K562 (cell line): ENCODE measurements around the gene BLOC1S4. TPM values are rescaled to one million over a fixed set of nuclear protein-coding genes. Genes with fewer than 3 reads are reported as not detected.
A peak's percentile ranks its signal among the peaks of the same experiment; 100 is the strongest.

Experiments used
- ATF7 ChIP-seq: fragments of 450-650 bp; IDR thresholded peaks from 2 replicates; pipeline ENCODE4 v1.7.1; 2014; ENCODE audit warnings: mild to moderate bottlenecking, moderate library complexity
- CEBPG ChIP-seq, 3 experiments: fragments of 200-800 bp in 1 of 3; sonication (Bioruptor generic) in 1 of 3; sonication (generic) in 1 of 3; formaldehyde crosslinking in 1 of 3; IDR thresholded peaks in 2 of 3; conservative IDR thresholded peaks in 1 of 3; 2 replicates each; pipeline versions ENCODE4 v1.6.1 to v1.8.0; 2016 to 2022; ENCODE audit warnings: missing compliant biosample characterization in 2 of 3, missing genetic modification characterization in 2 of 3, mild to moderate bottlenecking in 1 of 3, missing genetic modification reagents in 1 of 3
- CREM ChIP-seq: IDR thresholded peaks from 2 replicates; pipeline ENCODE4 v1.6.1; 2014; ENCODE audit warnings: antibody characterized with exemption, low read depth
- E2F3 ChIP-seq: fragments of 250-450 bp; sonication (Bioruptor Pico); IDR thresholded peaks from 2 replicates; pipeline ENCODE4 v1.4.0; 2020; ENCODE audit warnings: mild to moderate bottlenecking
- MAX ChIP-seq: sonication (generic); formaldehyde crosslinking; IDR thresholded peaks from 2 replicates; pipeline ENCODE4 v1.9.0; 2022; ENCODE audit warnings: mild to moderate bottlenecking, missing genetic modification reagents
- NR2F6 ChIP-seq: fragments of 450-650 bp; formaldehyde crosslinking; IDR thresholded peaks from 2 replicates; pipeline ENCODE4 v1.4.0; 2020; ENCODE audit warnings: mild to moderate bottlenecking
- POLR2B ChIP-seq: fragments of 450-650 bp; IDR thresholded peaks from 2 replicates; pipeline ENCODE4 v1.6.1; 2018; ENCODE audit warnings: low read depth; ENCODE audit not compliant: partially characterized antibody
- POLR2H ChIP-seq: IDR thresholded peaks from 2 replicates; pipeline ENCODE4 v1.6.1; 2016; ENCODE audit warnings: missing genetic modification characterization, low read depth, mild to moderate bottlenecking, control low read depth, missing compliant biosample characterization, moderate library complexity
- PRDM10 ChIP-seq: fragments of 450-650 bp; IDR thresholded peaks from 2 replicates; pipeline ENCODE4 v1.6.1; 2018; ENCODE audit not compliant: partially characterized antibody
- RFX1 ChIP-seq: fragments of 450-650 bp; IDR thresholded peaks from 2 replicates; pipeline ENCODE4 v1.6.1; 2016; ENCODE audit warnings: mild to moderate bottlenecking, moderate library complexity
- SMARCA5 ChIP-seq: fragments of 450-650 bp; IDR thresholded peaks from 2 replicates; pipeline ENCODE4 v1.6.1; 2016
- TEAD1 ChIP-seq, 2 experiments: fragments of 450-650 bp in 1 of 2; sonication (generic) in 1 of 2; formaldehyde crosslinking; IDR thresholded peaks; 2 replicates each; pipeline versions ENCODE4 v1.4.0 to v1.8.0; 2020 to 2022; ENCODE audit warnings: mild to moderate bottlenecking in 2 of 2, missing genetic modification reagents in 1 of 2
- TSC22D4 ChIP-seq: fragments of 450-650 bp; IDR thresholded peaks from 2 replicates; pipeline ENCODE4 v1.6.1; 2016; ENCODE audit warnings: missing genetic modification characterization, missing biosample characterization, control low read depth
- ZBTB5 ChIP-seq: fragments of 450-650 bp; IDR thresholded peaks from 2 replicates; pipeline ENCODE4 v1.6.1; 2017; ENCODE audit warnings: antibody characterized with exemption
- ZNF12 ChIP-seq: sonication (generic); formaldehyde crosslinking; IDR thresholded peaks from 2 replicates; pipeline ENCODE4 v1.4.0; 2020; ENCODE audit warnings: mild to moderate bottlenecking, missing genetic modification reagents
- ZNF232 ChIP-seq: sonication (generic); formaldehyde crosslinking; IDR thresholded peaks from 2 replicates; pipeline ENCODE4 v1.8.0; 2022; ENCODE audit warnings: mild to moderate bottlenecking, missing genetic modification reagents
- ZNF282 ChIP-seq: sonication (generic); formaldehyde crosslinking; IDR thresholded peaks from 2 replicates; pipeline ENCODE4 v1.8.1; 2023; ENCODE audit warnings: missing genetic modification reagents
- ZNF3 ChIP-seq: fragments of 250-450 bp; sonication (Bioruptor Pico); IDR thresholded peaks from 2 replicates; pipeline ENCODE4 v1.5.0; 2021; ENCODE audit warnings: mild to moderate bottlenecking, moderate library complexity
- polyA plus RNA-seq, 8 experiments: library from polyadenylated mRNA; depleted of rRNA in 4 of 8; stranded (reverse) in 5 of 8; unstranded in 3 of 8; fragments of >200 nt; fragmentation: Nextera tagmentation in 2 of 8; fragmentation: Illumina TruSeq in 1 of 8; extraction: Ambion mirVana in 2 of 8; extraction: Trizol in 1 of 8; gene quantifications; 2 replicates each; pipeline versions ENCODE4 v1.2.1 to v1.2.3, GENCODE V29; 2011 to 2014; ENCODE audit warnings: inconsistent platforms in 1 of 8, missing spikeins in 1 of 8
- total RNA-seq, 7 experiments: library from RNA; depleted of rRNA in 6 of 7; stranded (reverse); fragments of >200 nt in 6 of 7; fragmentation: Illumina TruSeq in 2 of 7; extraction: Trizol in 2 of 7; gene quantifications; 2 replicates each; pipeline versions ENCODE4 v1.2.1 to v1.2.3, GENCODE V29; 2011 to 2021; ENCODE audit warnings: low replicate concordance in 1 of 7
- TF ChIP-seq, protein P1 (sequence below): sonication (generic); formaldehyde crosslinking; IDR thresholded peaks from 2 replicates; pipeline ENCODE4 v1.8.1; 2023; ENCODE audit warnings: mild to moderate bottlenecking, missing genetic modification reagents, moderate library complexity

Gene BLOC1S4
- total and polyA plus RNA-seq, 9 of the 15 experiments (the other 6 are each of a cell fraction or from before 2014, with no cell fraction given) = 3.1 to 31.6 (median 11.2) TPM

DNA sequence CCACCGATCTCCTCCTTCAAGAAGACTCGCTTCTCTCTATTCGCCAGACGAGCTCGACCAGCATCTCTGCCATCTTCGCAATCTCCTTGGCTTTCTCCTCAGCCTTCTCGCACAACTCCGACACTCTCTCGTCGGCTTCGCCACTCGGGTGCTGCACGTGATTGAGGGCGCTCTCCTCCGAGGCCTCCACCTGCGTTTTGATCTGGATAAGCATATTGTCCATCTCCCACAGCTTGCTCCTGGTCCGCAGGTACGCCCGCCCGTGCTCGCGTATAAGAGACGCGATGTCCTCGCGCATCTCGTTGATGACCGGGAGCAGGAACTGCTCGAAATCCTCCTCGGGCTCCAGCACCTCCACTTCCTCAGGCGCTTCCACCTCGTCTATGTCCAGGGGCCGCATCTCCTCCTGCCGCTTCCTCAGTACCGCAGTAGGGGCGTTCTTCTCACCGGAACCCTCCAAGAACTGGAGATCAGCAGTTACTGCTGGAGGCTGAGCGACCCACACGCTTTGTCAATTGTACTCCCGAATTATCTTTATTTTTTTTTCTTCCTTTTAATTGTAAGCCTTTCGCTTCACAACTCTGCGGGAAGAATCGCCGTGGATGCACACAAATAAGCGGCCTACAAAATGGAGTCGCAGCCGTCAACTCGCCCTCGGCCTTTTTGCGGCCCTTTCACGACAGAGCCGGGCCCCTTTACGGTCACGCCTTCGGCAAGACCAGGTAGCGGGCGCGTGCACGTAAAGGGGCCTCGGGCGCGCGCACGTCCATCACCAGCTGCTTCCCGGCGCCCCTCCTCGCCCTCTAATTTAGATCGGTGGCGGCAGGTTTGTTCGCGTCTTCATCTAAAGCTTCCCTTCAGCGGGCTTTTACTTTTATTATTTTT lies 6.5 kb upstream of the BLOC1S4 start, which contains the start of gene MRFAP1L1 (continued):
- peak; percentile 74 for TF ChIP-seq POLR2H (tag)
- no peak for TF ChIP-seq ZNF12 (CRISPR knock-in tag)
- TF ChIP-seq RFX1 = no peak
- TF ChIP-seq POLR2B = peak; percentile 60
- TF ChIP-seq E2F3 (CRISPR knock-in tag) = no peak
- TF ChIP-seq MAX (CRISPR knock-in tag) = peak; percentile 45
- peak; percentile 83 for TF ChIP-seq PRDM10
- TF ChIP-seq ZNF282 = no peak
- no peak for TF ChIP-seq TSC22D4 (tag)
- peak; percentile 54; the same call in 1 of the 2 replicates for TF ChIP-seq ATF7
- TF ChIP-seq CREM = peak; percentile 47
- no peak for TF ChIP-seq ZBTB5
- peak in 1 of 2 experiments; percentile 69; a peak in 1 of 4 replicates for TF ChIP-seq TEAD1 (CRISPR knock-in tag; IDR thresholded peaks at IDR 0.05)
- no peak for TF ChIP-seq ZNF3 (CRISPR knock-in tag)
- no peak for TF ChIP-seq NR2F6 (CRISPR knock-in tag)
- TF ChIP-seq CEBPG (CRISPR knock-in tag; IDR thresholded peaks at IDR 0.05) = no peak
- no peak for TF ChIP-seq CEBPG (tag; conservative IDR thresholded peaks at IDR 0.05 in 1 of 2, IDR thresholded peaks at IDR 0.05 in 1 of 2)
- TF ChIP-seq SMARCA5 = no peak
- TF ChIP-seq ZNF232 (CRISPR knock-in tag) = no peak
- TF ChIP-seq, protein P1, sequence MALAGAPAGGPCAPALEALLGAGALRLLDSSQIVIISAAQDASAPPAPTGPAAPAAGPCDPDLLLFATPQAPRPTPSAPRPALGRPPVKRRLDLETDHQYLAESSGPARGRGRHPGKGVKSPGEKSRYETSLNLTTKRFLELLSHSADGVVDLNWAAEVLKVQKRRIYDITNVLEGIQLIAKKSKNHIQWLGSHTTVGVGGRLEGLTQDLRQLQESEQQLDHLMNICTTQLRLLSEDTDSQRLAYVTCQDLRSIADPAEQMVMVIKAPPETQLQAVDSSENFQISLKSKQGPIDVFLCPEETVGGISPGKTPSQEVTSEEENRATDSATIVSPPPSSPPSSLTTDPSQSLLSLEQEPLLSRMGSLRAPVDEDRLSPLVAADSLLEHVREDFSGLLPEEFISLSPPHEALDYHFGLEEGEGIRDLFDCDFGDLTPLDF (CRISPR knock-in tag) = peak; percentile 49; the same call in 1 of the 2 replicates
